Stimulated activated CD8-positive, alpha-beta memory T cell treated with anti-CD3 and anti-CD28 coated beads, Interleukin-4, amount 100 ng/mL, for 48 hours (primary cell): Measurements from ENCODE around the gene ANO9.
"Not testable (repeated sequence)": the region's sequence is repeated elsewhere in the genome, so short reads cannot be mapped to it uniquely, and the experiment has no call there.

Source experiments
- DNase-seq: peaks from one replicate; pipeline ENCODE4 v3.0.0-alpha.2; 2020

ANO9 gene

GRCh38 chr11:433111-433510 is 8.7 kb downstream of the ANO9 start:
- DNase-seq: no peak

- no peak for DNase-seq
Measured at GRCh38 chr11:432501-433100, 9.2 kb downstream of the ANO9 start.

- no peak for DNase-seq
Measured at GRCh38 chr11:431921-432320, 9.9 kb downstream of the ANO9 start.

GRCh38 chr11:429931-430456 is 11.8 kb downstream of the ANO9 start:
- no peak for DNase-seq

- DNase-seq: no peak
Measured at GRCh38 chr11:429391-429790, 12.4 kb downstream of the ANO9 start.

GRCh38 chr11:428295-428694 is 13.5 kb downstream of the ANO9 start:
- DNase-seq: no peak

- no peak for DNase-seq
Measured at GRCh38 chr11:426851-427250, 15.0 kb downstream of the ANO9 start.

- no peak for DNase-seq
Measured at GRCh38 chr11:425301-425700, 16.5 kb downstream of the ANO9 start.

GRCh38 chr11:424766-425165 is 17.0 kb downstream of the ANO9 start:
- DNase-seq: not testable (repeated sequence)

GRCh38 chr11:424232-424631 is 17.6 kb downstream of the ANO9 start:
- DNase-seq: no peak

- DNase-seq: no peak
Measured at GRCh38 chr11:422249-422656, 19.6 kb downstream of the ANO9 start.

- no peak for DNase-seq
Measured at GRCh38 chr11:420911-421321, 20.9 kb downstream of the ANO9 start.

GRCh38 chr11:420054-420910 is 21.5 kb downstream of the ANO9 start:
- DNase-seq: no peak

GRCh38 chr11:419248-420005 is 22.4 kb downstream of the ANO9 start:
- DNase-seq: no peak

- DNase-seq: no peak
Measured at GRCh38 chr11:418343-419247, 23.2 kb downstream of the ANO9 start.

GRCh38 chr11:417652-418342 is 24.0 kb downstream of the ANO9 start:
- DNase-seq: no peak

- peak; percentile 60 for DNase-seq
Measured at GRCh38 chr11:416757-417621, 24.8 kb downstream of the ANO9 start.

GRCh38 chr11:416051-416756 is 25.6 kb downstream of the ANO9 start:
- no peak for DNase-seq

- no peak for DNase-seq
Measured at GRCh38 chr11:415640-416041, 26.2 kb downstream of the ANO9 start.

- no peak for DNase-seq
Measured at GRCh38 chr11:414318-414857, 27.4 kb downstream of the ANO9 start.
